Stimulated activated CD4-positive, alpha-beta T cell treated with anti-CD3 and anti-CD28 coated beads, Interleukin-15, amount 100 ng/mL, for 1 hour (primary cell): ENCODE data around the gene AHDC1.
"Not testable (repeated sequence)": the region's sequence is repeated elsewhere in the genome, so short reads cannot be mapped to it uniquely, and the experiment has no call there.

Experiments
- DNase-seq, 2 donors: peaks; one replicate each; pipeline ENCODE4 v3.0.0-alpha.2; 2020; ENCODE audit warnings: low read depth in 1 of 2, low spot score in 1 of 2

AHDC1 gene

GRCh38 chr1:27603681-27604578 is at the start of gene AHDC1:
AHDC1 (minus strand) TSS chr1:27604144; CDS start chr1:27552115, 52,029 bp downstream.
- peak; percentile 85 to 86 for DNase-seq

- no peak for DNase-seq
Observed at GRCh38 chr1:27652111-27652864, 48.3 kb upstream of the AHDC1 start.

- no peak for DNase-seq
Observed at GRCh38 chr1:27650539-27651175, 46.7 kb upstream of the AHDC1 start.

GRCh38 chr1:27650171-27650538 is 46.2 kb upstream of the AHDC1 start:
- no peak for DNase-seq

- no peak for DNase-seq
Observed at GRCh38 chr1:27649306-27649635, 45.3 kb upstream of the AHDC1 start.

GRCh38 chr1:27648602-27649305 is 44.8 kb upstream of the AHDC1 start:
- DNase-seq, result no peak

- no peak for DNase-seq
Observed at GRCh38 chr1:27647328-27647727, 43.4 kb upstream of the AHDC1 start.

- no peak for DNase-seq
Observed at GRCh38 chr1:27646676-27647075, 42.7 kb upstream of the AHDC1 start.

- no peak for DNase-seq
Observed at GRCh38 chr1:27645071-27645415, 41.1 kb upstream of the AHDC1 start.

GRCh38 chr1:27644369-27645070 is 40.6 kb upstream of the AHDC1 start:
- DNase-seq, result no peak

GRCh38 chr1:27643600-27644368 is 39.8 kb upstream of the AHDC1 start:
- peak; percentile 47 to 50 for DNase-seq

GRCh38 chr1:27640514-27640913 is 36.6 kb upstream of the AHDC1 start:
- not testable (repeated sequence) for DNase-seq

GRCh38 chr1:27638805-27639204 is 34.9 kb upstream of the AHDC1 start:
- DNase-seq, result no peak

- no peak for DNase-seq
Observed at GRCh38 chr1:27638047-27638734, 34.2 kb upstream of the AHDC1 start.

GRCh38 chr1:27635396-27636142 is 31.6 kb upstream of the AHDC1 start:
- no peak for DNase-seq

GRCh38 chr1:27634985-27635367 is 31.0 kb upstream of the AHDC1 start, which contains the start of gene FGR:
FGR (minus strand) TSS chr1:27635185; CDS start chr1:27623916, 11,269 bp downstream.
- no peak for DNase-seq

GRCh38 chr1:27634177-27634984 is 30.4 kb upstream of the AHDC1 start:
- peak in 1 of 2 donors; percentile 24 for DNase-seq
